Measurements from ENCODE around the gene NNT.

- TF ChIP-seq EZH2phosphoT487 (IDR thresholded peaks at IDR 0.05; ENCODE audit: borderline replicate concordance) (no peak), CTCF (conservative IDR thresholded peaks at IDR 0.05; ENCODE audit: low read length) (no peak)
These were observed 18.0 kb downstream of the NNT start for GRCh38 chr5:43620944-43621505.

Measured in Loucy (cell line).